GM21786 (cell line): ENCODE results near the gene CDK5RAP2.

Experiments used
- ATAC-seq: cut with Tn5 transposase; IDR thresholded peaks from one replicate; pipeline ENCODE4 v1.9.1; 2021; ENCODE audit not compliant: unreplicated experiment

CDK5RAP2 gene

GRCh38 chr9:120386390-120387131 lies 193.4 kb downstream of the CDK5RAP2 start:
- no peak for ATAC-seq

GRCh38 chr9:120385606-120386389 lies 194.2 kb downstream of the CDK5RAP2 start:
- no peak for ATAC-seq

GRCh38 chr9:120384925-120385272 lies 195.1 kb downstream of the CDK5RAP2 start:
- ATAC-seq: no peak

- ATAC-seq: no peak
Measured at GRCh38 chr9:120383999-120384924, 195.7 kb downstream of the CDK5RAP2 start.

- no peak for ATAC-seq
Measured at GRCh38 chr9:120383611-120383998, 196.4 kb downstream of the CDK5RAP2 start.

GRCh38 chr9:120382453-120382852 lies 197.5 kb downstream of the CDK5RAP2 start:
- ATAC-seq: no peak

GRCh38 chr9:120381839-120382238 lies 198.1 kb downstream of the CDK5RAP2 start:
- no peak for ATAC-seq

GRCh38 chr9:120379611-120380010 lies 200.4 kb downstream of the CDK5RAP2 start:
- ATAC-seq: no peak

GRCh38 chr9:120378680-120379079 lies 201.3 kb downstream of the CDK5RAP2 start:
- ATAC-seq: no peak

- ATAC-seq: no peak
Measured at GRCh38 chr9:120377268-120378159, 202.5 kb downstream of the CDK5RAP2 start.

GRCh38 chr9:120376101-120376500 lies 203.9 kb downstream of the CDK5RAP2 start:
- no peak for ATAC-seq

- no peak for ATAC-seq
Measured at GRCh38 chr9:120375316-120375715, 204.7 kb downstream of the CDK5RAP2 start.

- no peak for ATAC-seq
Measured at GRCh38 chr9:120374817-120375216, 205.2 kb downstream of the CDK5RAP2 start.

GRCh38 chr9:120374239-120374638 lies 205.7 kb downstream of the CDK5RAP2 start:
- ATAC-seq: no peak

GRCh38 chr9:120372040-120372439 lies 207.9 kb downstream of the CDK5RAP2 start:
- no peak for ATAC-seq

GRCh38 chr9:120369608-120370220 lies 210.3 kb downstream of the CDK5RAP2 start:
- no peak for ATAC-seq

- no peak for ATAC-seq
Measured at GRCh38 chr9:120368799-120369198, 211.2 kb downstream of the CDK5RAP2 start.

- ATAC-seq: no peak
Measured at GRCh38 chr9:120366644-120367019, 213.3 kb downstream of the CDK5RAP2 start.

GRCh38 chr9:120365386-120365785 lies 214.6 kb downstream of the CDK5RAP2 start:
- no peak for ATAC-seq

GRCh38 chr9:120363697-120364096 lies 216.3 kb downstream of the CDK5RAP2 start:
- no peak for ATAC-seq
